Right lobe of liver (tissue), 4 donors: ENCODE measurements around the gene BAIAP2.

Experiments used
- CTCF ChIP-seq, 4 donors: fragments of 200-600 bp in 3 of 4; fragments of 450-650 bp in 1 of 4; IDR thresholded peaks; one replicate each; pipeline versions ENCODE4 v1.5.1 to v1.8.0; 2016 to 2022; ENCODE audit warnings: antibody characterized with exemption in 4 of 4, mild to moderate bottlenecking in 2 of 4
- POLR2A ChIP-seq: fragments of 450-650 bp; IDR thresholded peaks from one replicate; pipeline ENCODE4 v1.6.1; 2017; ENCODE audit warnings: antibody characterized with exemption, mild to moderate bottlenecking
- donor health status: DM: no; HTN: no; CAD: no.
- donor health status: DM: no; HTN: no; CAD: no.
- donor health status: DM: no; HTN: yes; CAD: no.

- TF ChIP-seq CTCF (IDR thresholded peaks at IDR 0.05) (no peak), POLR2A (no peak)
These were observed 87.1 kb downstream of the BAIAP2 start for GRCh38 chr17:81121841-81122733.
